GM23338 (cell line): ENCODE measurements around the gene HRH3. TPM values are rescaled to one million over a fixed set of nuclear protein-coding genes. Genes with fewer than 3 reads are reported as not detected.

ENCODE experiments used
- ATAC-seq: fragments of 200-7000 bp; cut with Tn5 transposase; 3 replicates; pipeline ENCODE4 v1.9.1; 2020
- DNase-seq: peaks from one replicate; pipeline ENCODE4 v3.0.0-alpha.2; 2015; ENCODE audit warnings: low spot score
- H2AFZ ChIP-seq: fragments of 200-600 bp; sonication (generic); 2 replicates; pipeline ENCODE4 v1.8.0; 2016; ENCODE audit warnings: antibody characterized with exemption, mild to moderate bottlenecking, moderate library complexity
- H3F3A ChIP-seq: fragments of 200-600 bp; sonication (generic); replicated peaks from 2 replicates; pipeline ENCODE4 v1.8.0; 2017; ENCODE audit warnings: antibody characterized with exemption, mixed run types, low read depth
- H3K27ac ChIP-seq: fragments of 200-600 bp; sonication (generic); 2 replicates; pipeline ENCODE4 v1.6.1; 2016; ENCODE audit warnings: low read depth
- H3K27me3 ChIP-seq: fragments of 200-600 bp; sonication (generic); 2 replicates; pipeline ENCODE4 v1.8.0; 2016; ENCODE audit warnings: mild to moderate bottlenecking, mixed run types, moderate library complexity; ENCODE audit not compliant: insufficient read depth
- H3K36me3 ChIP-seq: fragments of 200-600 bp; sonication (generic); 2 replicates; pipeline ENCODE4 v1.8.0; 2016; ENCODE audit warnings: mild to moderate bottlenecking; ENCODE audit not compliant: insufficient read depth
- H3K4me1 ChIP-seq: fragments of 200-600 bp; sonication (generic); 2 replicates; pipeline ENCODE4 v1.8.0; 2016; ENCODE audit warnings: mild to moderate bottlenecking, moderate library complexity; ENCODE audit not compliant: insufficient read depth
- H3K4me2 ChIP-seq: fragments of 200-600 bp; sonication (generic); 2 replicates; pipeline ENCODE4 v1.7.1; 2017; ENCODE audit warnings: mixed run types
- H3K4me3 ChIP-seq: fragments of 200-600 bp; sonication (generic); 2 replicates; pipeline ENCODE4 v1.6.1; 2016; ENCODE audit warnings: mixed run types
- H3K79me2 ChIP-seq: fragments of 200-600 bp; sonication (generic); replicated peaks from 2 replicates; pipeline ENCODE4 v1.8.0; 2017; ENCODE audit warnings: mild to moderate bottlenecking; ENCODE audit not compliant: insufficient read depth
- H3K9me2 ChIP-seq: fragments of 200-600 bp; sonication (generic); 2 replicates; pipeline ENCODE4 v1.8.0; 2017; ENCODE audit not compliant: insufficient read depth
- H4K20me1 ChIP-seq: fragments of 200-600 bp; sonication (generic); replicated peaks from 2 replicates; pipeline ENCODE4 v1.8.0; 2017; ENCODE audit warnings: mild to moderate bottlenecking; ENCODE audit not compliant: insufficient read depth
- H3K27ac Mint-ChIP-seq: 2 replicates; pipeline ENCODE4 v1.8.0; 2020; ENCODE audit warnings: inconsistent platforms, mild to moderate bottlenecking, moderate library complexity, mixed read lengths
- H3K27me3 Mint-ChIP-seq: 3 replicates; pipeline ENCODE4 v1.8.0; 2022; ENCODE audit warnings: low read depth, mild to moderate bottlenecking, moderate library complexity, mixed read lengths, inconsistent platforms; ENCODE audit not compliant: insufficient read depth, poor library complexity
- H3K36me3 Mint-ChIP-seq: 3 replicates; pipeline ENCODE4 v1.8.0; 2021; ENCODE audit warnings: low read depth, mild to moderate bottlenecking, inconsistent platforms, moderate library complexity, mixed read lengths
- H3K4me1 Mint-ChIP-seq: 3 replicates; pipeline ENCODE4 v1.8.0; 2020; ENCODE audit warnings: mild to moderate bottlenecking, inconsistent platforms, mixed read lengths
- H3K4me3 Mint-ChIP-seq: 3 replicates; pipeline ENCODE4 v1.8.0; 2021; ENCODE audit warnings: moderate library complexity, mild to moderate bottlenecking, inconsistent platforms, mixed read lengths
- H3K9me3 Mint-ChIP-seq: 3 replicates; pipeline ENCODE4 v1.8.0; 2020; ENCODE audit warnings: moderate library complexity, mild to moderate bottlenecking, inconsistent platforms, mixed read lengths
- EZH2 ChIP-seq: fragments of 200-600 bp; sonication (generic); IDR thresholded peaks from one replicate; pipeline ENCODE4 v1.8.0; 2017; ENCODE audit warnings: antibody characterized with exemption, mild to moderate bottlenecking, low read depth; ENCODE audit not compliant: unreplicated experiment
- EZH2phosphoT487 ChIP-seq: fragments of 200-600 bp; sonication (generic); IDR thresholded peaks from one replicate; pipeline ENCODE4 v1.8.1; 2018; ENCODE audit warnings: antibody characterized with exemption; ENCODE audit not compliant: unreplicated experiment
- STAT1 ChIP-seq: IDR thresholded peaks from one replicate; pipeline ENCODE4 v1.6.1; 2016; ENCODE audit warnings: antibody characterized with exemption; ENCODE audit not compliant: unreplicated experiment
- ZNF114 ChIP-seq: fragments of 250-450 bp; sonication (Bioruptor Pico); IDR thresholded peaks from 2 replicates; pipeline ENCODE4 v1.5.0; 2020; ENCODE audit warnings: mild to moderate bottlenecking, moderate library complexity
- ZNF331 ChIP-seq: fragments of 250-450 bp; sonication (Bioruptor Pico); IDR thresholded peaks from 2 replicates; pipeline ENCODE4 v1.5.0; 2020; ENCODE audit warnings: low read depth, mild to moderate bottlenecking, moderate library complexity
- polyA plus RNA-seq: library from polyadenylated mRNA; unstranded; fragments of >200 nt; fragmentation: Nextera tagmentation; extraction: Ambion mirVana; gene quantifications from 2 replicates; pipeline ENCODE4 v1.2.1, GENCODE V29; 2016
- total RNA-seq: library from RNA; depleted of rRNA; stranded (reverse); fragments of >200 nt; shearing (Covaris generic); gene quantifications from 2 replicates; pipeline ENCODE4 v1.2.3, GENCODE V29; 2014
- TF ChIP-seq, protein P1 (sequence below): IDR thresholded peaks from 2 replicates; pipeline ENCODE4 v1.6.1; 2016; ENCODE audit warnings: antibody characterized with exemption
- TF ChIP-seq, protein P2 (sequence below), 2 experiments: fragments of 200-600 bp in 1 of 2; sonication (generic) in 1 of 2; conservative IDR thresholded peaks; 2 replicates each; pipeline versions ENCODE4 v1.5.1 to v1.6.1; 2016 to 2017; ENCODE audit warnings: antibody characterized with exemption in 2 of 2, low read depth in 2 of 2, mild to moderate bottlenecking in 2 of 2, moderate library complexity in 1 of 2
- TF ChIP-seq, protein P3 (sequence below): fragments of 250-450 bp; sonication (Bioruptor Pico); IDR thresholded peaks from 2 replicates; pipeline ENCODE4 v1.5.0; 2020; ENCODE audit warnings: mild to moderate bottlenecking, moderate library complexity

HRH3 gene
- total and polyA plus RNA-seq, 2 experiments from 2014 or later = 1.5 to 5.2 TPM

DNA sequence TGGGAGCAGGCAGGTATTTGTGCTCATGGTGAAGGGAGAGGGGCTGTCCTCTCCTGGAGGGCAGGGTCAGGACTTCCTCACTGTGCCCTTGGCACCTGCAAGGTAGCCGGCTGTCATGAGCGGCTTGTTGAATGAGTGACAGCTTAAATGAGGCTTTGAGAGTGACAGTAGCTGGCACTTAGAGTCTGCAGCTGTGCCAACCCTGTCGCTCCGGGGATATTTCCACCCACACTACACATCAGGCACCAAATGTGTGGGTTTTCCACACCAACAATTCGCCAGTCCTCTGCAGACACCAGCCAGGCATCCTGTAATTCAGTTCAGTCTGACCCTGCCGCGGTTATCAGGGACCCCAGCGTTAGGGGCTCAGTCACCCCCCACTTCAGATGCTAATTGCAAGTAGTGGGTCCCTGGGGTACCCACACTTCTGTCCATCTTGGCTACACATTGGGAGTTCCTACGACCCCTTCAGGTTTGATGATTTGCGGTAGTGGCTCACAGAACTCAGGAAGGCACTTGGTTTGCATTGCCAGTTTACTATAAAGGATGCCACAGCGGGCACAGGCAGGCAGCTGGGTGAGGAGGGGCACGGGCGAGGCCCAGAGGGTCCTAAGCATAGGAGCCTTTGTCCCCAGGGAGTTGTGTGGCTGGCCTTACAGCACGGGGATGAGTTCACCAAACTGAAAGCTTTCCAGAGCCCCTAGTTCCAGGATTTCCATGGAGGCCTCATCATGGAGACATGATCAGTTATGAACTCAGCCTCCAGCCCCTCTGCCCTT is 28.1 kb downstream of the HRH3 start (continued):
- TF ChIP-seq, protein P1, sequence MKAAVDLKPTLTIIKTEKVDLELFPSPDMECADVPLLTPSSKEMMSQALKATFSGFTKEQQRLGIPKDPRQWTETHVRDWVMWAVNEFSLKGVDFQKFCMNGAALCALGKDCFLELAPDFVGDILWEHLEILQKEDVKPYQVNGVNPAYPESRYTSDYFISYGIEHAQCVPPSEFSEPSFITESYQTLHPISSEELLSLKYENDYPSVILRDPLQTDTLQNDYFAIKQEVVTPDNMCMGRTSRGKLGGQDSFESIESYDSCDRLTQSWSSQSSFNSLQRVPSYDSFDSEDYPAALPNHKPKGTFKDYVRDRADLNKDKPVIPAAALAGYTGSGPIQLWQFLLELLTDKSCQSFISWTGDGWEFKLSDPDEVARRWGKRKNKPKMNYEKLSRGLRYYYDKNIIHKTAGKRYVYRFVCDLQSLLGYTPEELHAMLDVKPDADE = no peak

DNA sequence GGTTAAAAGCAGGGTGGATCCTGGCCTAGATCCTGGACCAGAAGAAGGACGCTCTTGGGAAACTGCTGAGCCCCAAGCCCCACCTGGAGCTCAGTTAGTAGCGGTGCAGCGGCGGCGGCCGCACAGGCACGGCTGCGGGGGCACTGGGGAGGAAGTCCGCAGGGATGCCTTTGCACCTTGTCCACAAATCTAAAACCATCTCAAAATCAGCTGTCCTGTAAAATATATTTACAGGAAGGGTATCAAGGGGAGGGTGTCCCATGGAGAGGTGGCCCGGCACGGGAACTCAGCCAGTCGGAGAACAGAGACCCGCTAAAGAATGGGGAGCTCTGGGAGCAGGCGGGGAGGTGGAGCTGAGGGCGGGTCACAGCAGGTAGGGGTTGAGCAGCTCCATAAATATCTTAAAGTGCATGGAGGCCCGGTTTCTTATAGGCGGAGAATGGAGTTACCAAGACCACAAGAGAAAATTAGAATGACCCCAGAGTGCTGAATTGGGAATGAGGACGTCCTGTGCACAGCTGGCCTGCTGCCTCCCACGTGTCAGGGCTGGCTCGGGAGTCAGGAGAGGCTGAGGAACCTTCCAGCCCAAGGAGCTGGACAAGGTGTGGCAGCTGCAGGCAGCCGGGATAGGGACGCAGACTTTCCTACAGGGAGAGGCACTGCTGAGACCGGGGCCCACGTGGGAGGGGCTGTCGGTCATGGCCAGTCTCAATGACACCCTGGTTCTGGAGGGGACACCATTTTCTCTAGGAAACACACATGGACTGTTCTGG is 29.3 kb downstream of the HRH3 start:
- no peak overlapping the region for H2AFZ ChIP-seq
- no peaks in the 10 kb centered on the region for H3K4me1 Mint-ChIP-seq
- H3K4me1 ChIP-seq = no peaks in the 10 kb centered on the region
- DNase-seq (peak; percentile 37), ATAC-seq (peak; percentile 66)
- TF ChIP-seq ZNF114 (CRISPR knock-in tag) = no peak
- no peak for TF ChIP-seq EZH2phosphoT487
- no peak for TF ChIP-seq ZNF331
- TF ChIP-seq, protein P1 = no peak
- TF ChIP-seq, protein P2, sequence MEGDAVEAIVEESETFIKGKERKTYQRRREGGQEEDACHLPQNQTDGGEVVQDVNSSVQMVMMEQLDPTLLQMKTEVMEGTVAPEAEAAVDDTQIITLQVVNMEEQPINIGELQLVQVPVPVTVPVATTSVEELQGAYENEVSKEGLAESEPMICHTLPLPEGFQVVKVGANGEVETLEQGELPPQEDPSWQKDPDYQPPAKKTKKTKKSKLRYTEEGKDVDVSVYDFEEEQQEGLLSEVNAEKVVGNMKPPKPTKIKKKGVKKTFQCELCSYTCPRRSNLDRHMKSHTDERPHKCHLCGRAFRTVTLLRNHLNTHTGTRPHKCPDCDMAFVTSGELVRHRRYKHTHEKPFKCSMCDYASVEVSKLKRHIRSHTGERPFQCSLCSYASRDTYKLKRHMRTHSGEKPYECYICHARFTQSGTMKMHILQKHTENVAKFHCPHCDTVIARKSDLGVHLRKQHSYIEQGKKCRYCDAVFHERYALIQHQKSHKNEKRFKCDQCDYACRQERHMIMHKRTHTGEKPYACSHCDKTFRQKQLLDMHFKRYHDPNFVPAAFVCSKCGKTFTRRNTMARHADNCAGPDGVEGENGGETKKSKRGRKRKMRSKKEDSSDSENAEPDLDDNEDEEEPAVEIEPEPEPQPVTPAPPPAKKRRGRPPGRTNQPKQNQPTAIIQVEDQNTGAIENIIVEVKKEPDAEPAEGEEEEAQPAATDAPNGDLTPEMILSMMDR (conservative IDR thresholded peaks at IDR 0.05; ENCODE audit: low read depth in 2 of 2) = peak; percentile 7 to 32; a peak in 2 of 4 replicates
- no peak for TF ChIP-seq STAT1
- TF ChIP-seq, protein P3, sequence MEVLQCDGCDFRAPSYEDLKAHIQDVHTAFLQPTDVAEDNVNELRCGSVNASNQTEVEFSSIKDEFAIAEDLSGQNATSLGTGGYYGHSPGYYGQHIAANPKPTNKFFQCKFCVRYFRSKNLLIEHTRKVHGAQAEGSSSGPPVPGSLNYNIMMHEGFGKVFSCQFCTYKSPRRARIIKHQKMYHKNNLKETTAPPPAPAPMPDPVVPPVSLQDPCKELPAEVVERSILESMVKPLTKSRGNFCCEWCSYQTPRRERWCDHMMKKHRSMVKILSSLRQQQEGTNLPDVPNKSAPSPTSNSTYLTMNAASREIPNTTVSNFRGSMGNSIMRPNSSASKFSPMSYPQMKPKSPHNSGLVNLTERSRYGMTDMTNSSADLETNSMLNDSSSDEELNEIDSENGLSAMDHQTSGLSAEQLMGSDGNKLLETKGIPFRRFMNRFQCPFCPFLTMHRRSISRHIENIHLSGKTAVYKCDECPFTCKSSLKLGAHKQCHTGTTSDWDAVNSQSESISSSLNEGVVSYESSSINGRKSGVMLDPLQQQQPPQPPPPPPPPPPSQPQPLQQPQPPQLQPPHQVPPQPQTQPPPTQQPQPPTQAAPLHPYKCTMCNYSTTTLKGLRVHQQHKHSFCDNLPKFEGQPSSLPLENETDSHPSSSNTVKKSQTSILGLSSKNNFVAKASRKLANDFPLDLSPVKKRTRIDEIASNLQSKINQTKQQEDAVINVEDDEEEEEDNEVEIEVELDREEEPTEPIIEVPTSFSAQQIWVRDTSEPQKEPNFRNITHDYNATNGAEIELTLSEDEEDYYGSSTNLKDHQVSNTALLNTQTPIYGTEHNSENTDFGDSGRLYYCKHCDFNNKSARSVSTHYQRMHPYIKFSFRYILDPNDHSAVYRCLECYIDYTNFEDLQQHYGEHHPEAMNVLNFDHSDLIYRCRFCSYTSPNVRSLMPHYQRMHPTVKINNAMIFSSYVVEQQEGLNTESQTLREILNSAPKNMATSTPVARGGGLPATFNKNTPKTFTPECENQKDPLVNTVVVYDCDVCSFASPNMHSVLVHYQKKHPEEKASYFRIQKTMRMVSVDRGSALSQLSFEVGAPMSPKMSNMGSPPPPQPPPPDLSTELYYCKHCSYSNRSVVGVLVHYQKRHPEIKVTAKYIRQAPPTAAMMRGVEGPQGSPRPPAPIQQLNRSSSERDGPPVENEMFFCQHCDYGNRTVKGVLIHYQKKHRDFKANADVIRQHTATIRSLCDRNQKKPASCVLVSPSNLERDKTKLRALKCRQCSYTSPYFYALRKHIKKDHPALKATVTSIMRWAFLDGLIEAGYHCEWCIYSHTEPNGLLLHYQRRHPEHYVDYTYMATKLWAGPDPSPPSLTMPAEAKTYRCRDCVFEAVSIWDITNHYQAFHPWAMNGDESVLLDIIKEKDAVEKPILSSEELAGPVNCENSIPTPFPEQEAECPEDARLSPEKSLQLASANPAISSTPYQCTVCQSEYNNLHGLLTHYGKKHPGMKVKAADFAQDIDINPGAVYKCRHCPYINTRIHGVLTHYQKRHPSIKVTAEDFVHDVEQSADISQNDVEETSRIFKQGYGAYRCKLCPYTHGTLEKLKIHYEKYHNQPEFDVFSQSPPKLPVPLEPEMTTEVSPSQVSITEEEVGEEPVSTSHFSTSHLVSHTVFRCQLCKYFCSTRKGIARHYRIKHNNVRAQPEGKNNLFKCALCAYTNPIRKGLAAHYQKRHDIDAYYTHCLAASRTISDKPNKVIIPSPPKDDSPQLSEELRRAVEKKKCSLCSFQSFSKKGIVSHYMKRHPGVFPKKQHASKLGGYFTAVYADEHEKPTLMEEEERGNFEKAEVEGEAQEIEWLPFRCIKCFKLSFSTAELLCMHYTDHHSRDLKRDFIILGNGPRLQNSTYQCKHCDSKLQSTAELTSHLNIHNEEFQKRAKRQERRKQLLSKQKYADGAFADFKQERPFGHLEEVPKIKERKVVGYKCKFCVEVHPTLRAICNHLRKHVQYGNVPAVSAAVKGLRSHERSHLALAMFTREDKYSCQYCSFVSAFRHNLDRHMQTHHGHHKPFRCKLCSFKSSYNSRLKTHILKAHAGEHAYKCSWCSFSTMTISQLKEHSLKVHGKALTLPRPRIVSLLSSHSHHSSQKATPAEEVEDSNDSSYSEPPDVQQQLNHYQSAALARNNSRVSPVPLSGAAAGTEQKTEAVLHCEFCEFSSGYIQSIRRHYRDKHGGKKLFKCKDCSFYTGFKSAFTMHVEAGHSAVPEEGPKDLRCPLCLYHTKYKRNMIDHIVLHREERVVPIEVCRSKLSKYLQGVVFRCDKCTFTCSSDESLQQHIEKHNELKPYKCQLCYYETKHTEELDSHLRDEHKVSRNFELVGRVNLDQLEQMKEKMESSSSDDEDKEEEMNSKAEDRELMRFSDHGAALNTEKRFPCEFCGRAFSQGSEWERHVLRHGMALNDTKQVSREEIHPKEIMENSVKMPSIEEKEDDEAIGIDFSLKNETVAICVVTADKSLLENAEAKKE (CRISPR knock-in tag) = no peak
- TF ChIP-seq EZH2 = no peak
- H3K4me2 ChIP-seq = no peak overlapping the region
- no peaks in the 10 kb centered on the region for H3K9me2 ChIP-seq
- H3K27ac Mint-ChIP-seq = no peak overlapping the region; the same call in 1 of the 2 replicates
- no peak overlapping the region for H3K4me3 ChIP-seq
- H3K27me3 Mint-ChIP-seq = peaks cover 3% of the 10 kb centered on the region
- no peaks in the 10 kb centered on the region for H3K9me3 Mint-ChIP-seq
- H3K27ac ChIP-seq = no peak overlapping the region
- no peaks in the 10 kb centered on the region for H3F3A ChIP-seq
- peaks cover 14% of the 10 kb centered on the region for H4K20me1 ChIP-seq
- no peak overlapping the region; the same call in 2 of the 3 replicates for H3K4me3 Mint-ChIP-seq
- peaks cover 8% of the 10 kb centered on the region for H3K36me3 Mint-ChIP-seq
- H3K27me3 ChIP-seq = no peaks in the 10 kb centered on the region
- H3K36me3 ChIP-seq = no peaks in the 10 kb centered on the region; the same call in 1 of the 2 replicates
- H3K79me2 ChIP-seq = peaks cover 40% of the 10 kb centered on the region
